H1 (cell line): ENCODE results near the gene LSM10. TPM values are rescaled to one million over a fixed set of nuclear protein-coding genes. Genes with fewer than 3 reads are reported as not detected.

Source experiments
- E2F6 ChIP-seq: IDR thresholded peaks from 2 replicates; pipeline ENCODE4 v1.6.1; 2012; ENCODE audit warnings: inconsistent platforms
- polyA plus RNA-seq, 7 experiments: library from polyadenylated mRNA; depleted of rRNA in 3 of 7; stranded (reverse) in 5 of 7; unstranded in 2 of 7; fragments of >200 nt in 5 of 7; fragments of 200-250 nt in 2 of 7; gene quantifications; 1 replicate in 5 of 7; 2 replicates in 1 of 7; 4 replicates in 1 of 7; pipeline versions ENCODE4 v1.2.1 to v1.2.3, GENCODE V29; 2011 to 2013; ENCODE audit warnings: missing spikeins in 2 of 7, mixed read lengths in 2 of 7
- total RNA-seq: library from RNA; stranded (reverse); fragmentation: NEBNext Ultra II Directional; extraction: Animal tissue kit (Norgen Biotek cat#: 25700); gene quantifications from 2 replicates; pipeline ENCODE4 v1.2.1, GENCODE V29; 2021

Gene LSM10
- total and polyA plus RNA-seq, 2 of the 8 experiments (the other 6 are each of a cell fraction or from before 2014, with no cell fraction given): 59.5 to 140 TPM

DNA sequence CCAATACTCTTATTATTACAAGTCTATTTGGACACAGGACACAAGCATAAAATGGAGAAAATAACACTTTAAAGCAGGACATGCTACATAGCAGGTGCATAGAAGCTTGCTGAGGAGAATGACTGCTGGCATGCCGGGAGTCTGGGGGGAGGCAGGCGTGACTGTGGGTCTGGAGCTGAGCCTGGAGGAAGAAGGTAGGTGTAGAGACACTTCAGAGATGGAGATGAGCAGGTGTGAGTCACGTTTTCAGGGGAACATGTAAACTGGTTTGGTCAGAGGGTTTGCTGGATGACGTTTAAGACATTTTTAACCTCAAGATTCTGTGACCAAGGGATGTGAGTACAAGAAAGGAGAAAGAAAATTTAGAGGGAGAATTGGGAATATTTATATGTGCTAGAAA lies 28.1 kb upstream of the LSM10 start (continued):
- TF ChIP-seq E2F6: no peak
